C4-2B (cell line): Measurements from ENCODE around the gene ALKBH3.

Experiments used
- H3K27ac ChIP-seq: fragments of 450-650 bp; 2 replicates; pipeline ENCODE4 v1.5.1; 2017
- ZFX ChIP-seq: fragments of 450-650 bp; IDR thresholded peaks from 2 replicates; pipeline ENCODE4 v1.6.1; 2017
- TF ChIP-seq, protein P1 (sequence below): fragments of 450-650 bp; conservative IDR thresholded peaks from 2 replicates; pipeline ENCODE4 v1.5.1; 2017; ENCODE audit warnings: mild to moderate bottlenecking

The ALKBH3 gene

GRCh38 chr11:43948341-43949225, 68.0 kb downstream of the ALKBH3 start:
- TF ChIP-seq ZFX = no peak
- TF ChIP-seq, protein P1, sequence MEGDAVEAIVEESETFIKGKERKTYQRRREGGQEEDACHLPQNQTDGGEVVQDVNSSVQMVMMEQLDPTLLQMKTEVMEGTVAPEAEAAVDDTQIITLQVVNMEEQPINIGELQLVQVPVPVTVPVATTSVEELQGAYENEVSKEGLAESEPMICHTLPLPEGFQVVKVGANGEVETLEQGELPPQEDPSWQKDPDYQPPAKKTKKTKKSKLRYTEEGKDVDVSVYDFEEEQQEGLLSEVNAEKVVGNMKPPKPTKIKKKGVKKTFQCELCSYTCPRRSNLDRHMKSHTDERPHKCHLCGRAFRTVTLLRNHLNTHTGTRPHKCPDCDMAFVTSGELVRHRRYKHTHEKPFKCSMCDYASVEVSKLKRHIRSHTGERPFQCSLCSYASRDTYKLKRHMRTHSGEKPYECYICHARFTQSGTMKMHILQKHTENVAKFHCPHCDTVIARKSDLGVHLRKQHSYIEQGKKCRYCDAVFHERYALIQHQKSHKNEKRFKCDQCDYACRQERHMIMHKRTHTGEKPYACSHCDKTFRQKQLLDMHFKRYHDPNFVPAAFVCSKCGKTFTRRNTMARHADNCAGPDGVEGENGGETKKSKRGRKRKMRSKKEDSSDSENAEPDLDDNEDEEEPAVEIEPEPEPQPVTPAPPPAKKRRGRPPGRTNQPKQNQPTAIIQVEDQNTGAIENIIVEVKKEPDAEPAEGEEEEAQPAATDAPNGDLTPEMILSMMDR = no peak
- no peak overlapping the region for H3K27ac ChIP-seq

DNA sequence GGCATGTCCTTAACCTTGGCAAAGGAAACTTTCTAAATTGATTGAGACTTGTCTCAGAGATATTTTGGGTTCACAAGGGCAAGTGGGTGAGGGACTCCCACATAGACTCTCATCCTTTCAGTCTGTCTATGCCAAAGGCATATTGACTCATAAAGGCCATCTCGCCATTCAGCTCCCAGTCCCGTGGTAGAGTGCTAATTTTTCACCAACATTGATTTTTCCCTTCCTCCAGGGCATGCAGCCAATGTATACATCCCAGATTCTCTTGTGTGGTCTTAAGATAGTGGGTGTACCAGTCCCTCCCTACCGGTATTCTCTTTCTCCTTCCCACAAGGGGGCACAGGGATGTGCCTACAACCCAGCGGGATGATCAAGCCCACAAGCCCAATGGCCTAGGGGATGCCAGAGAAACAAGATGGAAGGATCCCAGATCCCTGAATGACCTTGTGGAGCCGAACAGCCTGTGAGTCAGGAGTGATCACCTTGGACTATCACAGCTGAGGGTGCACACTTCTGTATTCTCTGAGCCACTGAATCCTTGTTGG, 69.8 kb downstream of the ALKBH3 start:
- TF ChIP-seq ZFX = no peak
- TF ChIP-seq, protein P1 = no peak
- H3K27ac ChIP-seq = no peak overlapping the region

GRCh38 chr11:43951231-43951630, 70.6 kb downstream of the ALKBH3 start:
- no peak for TF ChIP-seq ZFX
- TF ChIP-seq, protein P1 = no peak
- no peak overlapping the region for H3K27ac ChIP-seq

DNA sequence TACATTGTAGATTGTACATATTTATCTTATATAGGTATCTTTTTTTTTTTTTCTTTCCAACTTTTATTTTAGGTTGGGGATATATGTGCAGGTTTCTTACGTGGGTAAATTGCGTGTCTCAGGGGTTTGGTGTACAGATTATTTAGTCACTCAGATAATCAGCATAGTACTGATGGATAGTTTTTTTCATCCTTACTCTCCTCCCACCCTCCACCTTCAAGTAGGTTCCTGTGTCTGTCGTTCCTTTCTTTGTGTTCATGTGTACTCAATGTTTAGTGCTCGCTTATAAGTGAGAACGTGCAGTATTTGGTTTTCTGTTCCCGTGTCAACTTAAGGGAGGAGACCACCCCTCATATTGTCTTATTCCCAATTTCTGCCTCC, 71.4 kb downstream of the ALKBH3 start:
- no peak overlapping the region for H3K27ac ChIP-seq
- TF ChIP-seq, protein P1 = no peak
- TF ChIP-seq ZFX = no peak

DNA sequence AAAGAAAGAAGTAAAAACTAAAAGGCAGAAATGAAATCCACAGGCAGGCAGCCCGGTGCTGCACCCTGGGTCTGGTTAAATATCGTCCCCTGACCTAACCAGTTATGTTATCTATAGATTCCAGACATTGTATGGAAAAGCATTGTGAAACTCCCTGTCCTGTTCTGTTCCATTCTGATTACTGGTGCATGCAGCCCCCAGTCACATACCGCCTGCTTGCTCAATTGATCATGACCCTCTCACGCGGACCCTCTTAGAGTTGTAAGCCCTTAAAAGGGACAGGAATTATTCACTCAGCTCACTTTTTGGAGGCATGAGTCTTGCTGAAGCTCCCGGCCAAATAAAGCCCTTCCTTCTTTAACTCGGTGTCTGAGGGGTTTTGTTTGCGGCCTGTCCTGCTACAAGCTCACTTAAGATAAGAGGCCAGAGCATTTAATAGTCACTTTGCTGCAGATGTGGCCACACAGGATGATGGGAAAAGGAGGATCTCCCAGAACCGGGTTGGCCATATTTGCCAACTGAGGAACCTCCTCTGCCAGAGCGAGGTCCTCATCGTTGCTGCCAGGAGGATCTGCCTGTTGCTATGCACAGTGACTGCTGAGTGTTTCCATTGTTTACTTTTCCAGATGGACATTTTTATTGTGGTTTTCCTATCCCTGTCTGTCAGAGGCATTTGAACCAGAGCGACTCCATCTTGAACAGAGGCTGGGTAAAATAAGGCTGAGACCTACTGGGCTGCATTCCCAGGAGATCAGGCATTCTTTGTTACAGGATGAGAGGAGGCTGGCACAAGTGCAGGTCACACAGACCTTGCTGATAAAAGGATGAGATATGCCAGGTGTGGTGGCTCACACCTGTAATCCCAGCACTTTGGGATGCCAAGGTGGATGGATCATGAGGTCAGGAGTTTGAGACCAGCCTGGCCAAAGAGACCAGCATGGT, 72.0 kb downstream of the ALKBH3 start:
- TF ChIP-seq, protein P1 = no peak
- no peak for TF ChIP-seq ZFX
- H3K27ac ChIP-seq = no peak overlapping the region

GRCh38 chr11:43953521-43953920, 72.9 kb downstream of the ALKBH3 start:
- TF ChIP-seq, protein P1 = no peak
- no peak for TF ChIP-seq ZFX
- H3K27ac ChIP-seq = no peak overlapping the region
